H9 (cell line): ENCODE data around the gene RBM12. TPM values are rescaled to one million over a fixed set of nuclear protein-coding genes. Genes with fewer than 3 reads are reported as not detected.

Source experiments
- DNase-seq: peaks from one replicate; pipeline ENCODE4 v3.0.0-alpha.2; 2017
- H2AFZ ChIP-seq: one replicate; pipeline ENCODE4 v1.6.1; 2013; ENCODE audit warnings: mild to moderate bottlenecking, low read length, control low read depth, moderate library complexity
- H2AK5ac ChIP-seq: 2 replicates; pipeline ENCODE4 v1.6.1; 2013; ENCODE audit warnings: low read length, control low read depth, mixed read lengths; ENCODE audit not compliant: insufficient read length
- H2BK120ac ChIP-seq: one replicate; pipeline ENCODE4 v1.6.1; 2013; ENCODE audit warnings: low read depth, mild to moderate bottlenecking, low read length, control low read depth, inconsistent platforms; ENCODE audit not compliant: poor library complexity, severe bottlenecking
- H2BK12ac ChIP-seq: 2 replicates; pipeline ENCODE4 v1.6.1; 2013; ENCODE audit warnings: low read length, control low read depth, mixed read lengths, low read depth; ENCODE audit not compliant: insufficient read length
- H2BK15ac ChIP-seq: 2 replicates; pipeline ENCODE4 v1.6.1; 2013; ENCODE audit warnings: low read depth, low read length, control low read depth
- H2BK20ac ChIP-seq: one replicate; pipeline ENCODE4 v1.6.1; 2013; ENCODE audit warnings: low read depth, mild to moderate bottlenecking, low read length, control low read depth, inconsistent platforms; ENCODE audit not compliant: poor library complexity, severe bottlenecking
- H2BK5ac ChIP-seq: 2 replicates; pipeline ENCODE4 v1.6.1; 2013; ENCODE audit warnings: low read length, control low read depth, mixed read lengths; ENCODE audit not compliant: insufficient read length
- H3K14ac ChIP-seq: 2 replicates; pipeline ENCODE4 v1.6.1; 2013; ENCODE audit warnings: low read length, control low read depth; ENCODE audit not compliant: insufficient read depth
- H3K18ac ChIP-seq: 2 replicates; pipeline ENCODE4 v1.6.1; 2013; ENCODE audit warnings: low read depth, mild to moderate bottlenecking, mixed read lengths, low read length, control low read depth; ENCODE audit not compliant: insufficient read length
- H3K23ac ChIP-seq: 2 replicates; pipeline ENCODE4 v1.6.1; 2013; ENCODE audit warnings: low read length, control low read depth, mixed read lengths, low read depth; ENCODE audit not compliant: insufficient read length
- H3K23me2 ChIP-seq: 2 replicates; pipeline ENCODE4 v1.6.1; 2013; ENCODE audit warnings: low read depth, mild to moderate bottlenecking, mixed read lengths, low read length, control low read depth; ENCODE audit not compliant: insufficient read length, poor library complexity, severe bottlenecking
- H3K27ac ChIP-seq: 2 replicates; pipeline ENCODE4 v1.5.1; 2013; ENCODE audit warnings: low read length, control low read depth, mixed read lengths, low read depth; ENCODE audit not compliant: insufficient read length
- H3K27me3 ChIP-seq: 2 replicates; pipeline ENCODE4 v1.6.1; 2013; ENCODE audit warnings: low read length, control low read depth, inconsistent platforms; ENCODE audit not compliant: insufficient read depth
- H3K4ac ChIP-seq: 2 replicates; pipeline ENCODE4 v1.6.1; 2013; ENCODE audit warnings: low read depth, mild to moderate bottlenecking, control low read depth, inconsistent platforms, low read length, moderate library complexity
- H3K4me1 ChIP-seq: 2 replicates; pipeline ENCODE4 v1.6.1; 2013; ENCODE audit warnings: low read length, control low read depth, inconsistent platforms; ENCODE audit not compliant: insufficient read depth
- H3K4me2 ChIP-seq: 2 replicates; pipeline ENCODE4 v1.6.1; 2013; ENCODE audit warnings: low read length, control low read depth, mixed read lengths; ENCODE audit not compliant: insufficient read length, insufficient read depth
- H3K56ac ChIP-seq: 2 replicates; pipeline ENCODE4 v1.6.1; 2013; ENCODE audit warnings: low read depth, mild to moderate bottlenecking, mixed read lengths, low read length, control low read depth; ENCODE audit not compliant: insufficient read length
- H3K79me1 ChIP-seq: 2 replicates; pipeline ENCODE4 v1.6.1; 2013; ENCODE audit warnings: low read depth, mild to moderate bottlenecking, moderate library complexity, low read length, control low read depth, inconsistent platforms; ENCODE audit not compliant: insufficient read depth, poor library complexity, severe bottlenecking
- H3K79me2 ChIP-seq: 2 replicates; pipeline ENCODE4 v1.6.1; 2013; ENCODE audit warnings: low read length, control low read depth, inconsistent platforms; ENCODE audit not compliant: insufficient read depth
- H3K9ac ChIP-seq: 2 replicates; pipeline ENCODE4 v1.6.1; 2013; ENCODE audit warnings: low read length, control low read depth, mixed read lengths; ENCODE audit not compliant: insufficient read length; ENCODE audit errors: extremely low read depth
- H3K9me3 ChIP-seq: one replicate; pipeline ENCODE4 v1.6.1; 2013; ENCODE audit warnings: low read depth, low read length, inconsistent platforms; ENCODE audit not compliant: control insufficient read depth
- H3T11ph ChIP-seq: one replicate; pipeline ENCODE4 v1.6.1; 2013; ENCODE audit warnings: mild to moderate bottlenecking, low read length, control low read depth, inconsistent platforms
- H4K20me1 ChIP-seq: one replicate; pipeline ENCODE4 v1.6.1; 2013; ENCODE audit not compliant: control insufficient read depth, insufficient read length, insufficient read depth
- H4K5ac ChIP-seq: 2 replicates; pipeline ENCODE4 v1.6.1; 2013; ENCODE audit warnings: low read depth, mild to moderate bottlenecking, mixed read lengths, low read length, control low read depth; ENCODE audit not compliant: insufficient read length
- H4K8ac ChIP-seq: replicated peaks from 2 replicates; pipeline ENCODE4 v1.6.1; 2013; ENCODE audit warnings: low read length, control low read depth, mixed read lengths, low read depth; ENCODE audit not compliant: insufficient read length
- H4K91ac ChIP-seq: 2 replicates; pipeline ENCODE4 v1.6.1; 2013; ENCODE audit warnings: low read depth, mild to moderate bottlenecking, moderate library complexity, mixed read lengths, low read length, control low read depth; ENCODE audit not compliant: insufficient read length
- H3K27ac Mint-ChIP-seq, 3 experiments: 2 replicates in 2 of 3; 3 replicates in 1 of 3; pipeline ENCODE4 v1.8.0; 2020 to 2021; ENCODE audit warnings: mixed read lengths in 3 of 3, mild to moderate bottlenecking in 1 of 3, moderate library complexity in 1 of 3
- H3K27me3 Mint-ChIP-seq: 2 replicates; pipeline ENCODE4 v1.8.0; 2021; ENCODE audit warnings: low read depth, mild to moderate bottlenecking, moderate library complexity, mixed read lengths
- H3K36me3 Mint-ChIP-seq, 3 experiments: 2 replicates in 2 of 3; 3 replicates in 1 of 3; pipeline ENCODE4 v1.8.0; 2020 to 2021; ENCODE audit warnings: low read depth in 3 of 3, mixed read lengths in 3 of 3; ENCODE audit not compliant: insufficient read depth in 1 of 3
- H3K4me1 Mint-ChIP-seq, 2 experiments: 2 replicates each; pipeline ENCODE4 v1.8.0; 2020; ENCODE audit warnings: mixed read lengths in 2 of 2
- H3K4me3 Mint-ChIP-seq, 2 experiments: 2 replicates in 1 of 2; 3 replicates in 1 of 2; pipeline ENCODE4 v1.8.0; 2020 to 2021; ENCODE audit warnings: mild to moderate bottlenecking in 2 of 2, mixed read lengths in 2 of 2, moderate library complexity in 1 of 2
- H3K9me3 Mint-ChIP-seq, 2 experiments: 2 replicates in 1 of 2; 3 replicates in 1 of 2; pipeline ENCODE4 v1.8.0; 2020; ENCODE audit warnings: mild to moderate bottlenecking in 2 of 2, mixed read lengths in 2 of 2, moderate library complexity in 1 of 2
- WGBS: extraction: QIAGEN DNeasy Blood & Tissue Kit; methylation state at CpG from one replicate; pipeline ENCODE4 v1.1.7; 2013; ENCODE audit warnings: missing lambda C conversion rate, low lambda C conversion rate, mixed read lengths; ENCODE audit not compliant: insufficient read length; ENCODE audit errors: extremely low coverage; 5-methylcytosine and 5-hydroxymethylcytosine counted together
- total RNA-seq: library from RNA; stranded (reverse); gene quantifications from 2 replicates; pipeline ENCODE4 v1.2.1, GENCODE V29; 2021
- TF ChIP-seq, protein P1 (sequence below): fragments of 200-600 bp; sonication (generic); conservative IDR thresholded peaks from 3 replicates; pipeline ENCODE4 v1.8.0; 2021; ENCODE audit warnings: antibody characterized with exemption, mild to moderate bottlenecking

The RBM12 gene
- total RNA-seq, 1 experiment from 2014 or later: 260 TPM

DNA sequence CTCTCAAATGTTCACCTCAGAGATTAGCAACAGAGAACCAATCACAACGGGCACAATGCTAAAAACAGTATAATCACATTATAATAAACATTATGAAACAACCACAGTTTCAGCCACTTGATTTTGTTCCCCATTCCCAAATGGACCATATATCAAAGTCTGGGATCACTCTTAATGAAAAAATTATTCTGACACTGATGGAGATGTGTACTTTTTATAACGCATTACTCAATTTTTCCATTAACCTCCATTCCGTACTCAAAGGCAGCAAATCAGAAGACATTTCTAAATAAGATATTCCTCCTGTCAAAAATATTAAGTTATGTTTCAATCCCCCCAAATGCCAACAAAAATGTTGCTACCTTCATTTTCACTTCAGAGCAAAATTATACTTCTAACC, 2.8 kb downstream of the RBM12 start:
- Mint-ChIP-seq H3K9me3 (no peaks in the 10 kb centered on the region; a peak in 1 of 5 replicates), H3K27ac (no peak overlapping the region; a peak in 1 of 7 replicates), H3K4me3 (peak overlapping the region; percentile 96 to 99), H3K36me3 (peaks cover 2 to 7% (median 6%) of the 10 kb centered on the region in 3 experiments; a peak in 5 of 7 replicates), H3K27me3 (no peaks in the 10 kb centered on the region), H3K4me1 (peaks cover 44 to 48% of the 10 kb centered on the region in 2 experiments)
- no peak overlapping the region for H2AK5ac ChIP-seq
- no peak overlapping the region for H3K27ac ChIP-seq
- TF ChIP-seq, protein P1, sequence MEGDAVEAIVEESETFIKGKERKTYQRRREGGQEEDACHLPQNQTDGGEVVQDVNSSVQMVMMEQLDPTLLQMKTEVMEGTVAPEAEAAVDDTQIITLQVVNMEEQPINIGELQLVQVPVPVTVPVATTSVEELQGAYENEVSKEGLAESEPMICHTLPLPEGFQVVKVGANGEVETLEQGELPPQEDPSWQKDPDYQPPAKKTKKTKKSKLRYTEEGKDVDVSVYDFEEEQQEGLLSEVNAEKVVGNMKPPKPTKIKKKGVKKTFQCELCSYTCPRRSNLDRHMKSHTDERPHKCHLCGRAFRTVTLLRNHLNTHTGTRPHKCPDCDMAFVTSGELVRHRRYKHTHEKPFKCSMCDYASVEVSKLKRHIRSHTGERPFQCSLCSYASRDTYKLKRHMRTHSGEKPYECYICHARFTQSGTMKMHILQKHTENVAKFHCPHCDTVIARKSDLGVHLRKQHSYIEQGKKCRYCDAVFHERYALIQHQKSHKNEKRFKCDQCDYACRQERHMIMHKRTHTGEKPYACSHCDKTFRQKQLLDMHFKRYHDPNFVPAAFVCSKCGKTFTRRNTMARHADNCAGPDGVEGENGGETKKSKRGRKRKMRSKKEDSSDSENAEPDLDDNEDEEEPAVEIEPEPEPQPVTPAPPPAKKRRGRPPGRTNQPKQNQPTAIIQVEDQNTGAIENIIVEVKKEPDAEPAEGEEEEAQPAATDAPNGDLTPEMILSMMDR: no peak
- no peak overlapping the region for H2BK12ac ChIP-seq
- no peaks in the 10 kb centered on the region for H3K9me3 ChIP-seq
- no peaks in the 10 kb centered on the region; the same call in 1 of the 2 replicates for H3K4me1 ChIP-seq
- no peaks in the 10 kb centered on the region for H3K79me1 ChIP-seq
- no peak overlapping the region for H4K5ac ChIP-seq
- no peak overlapping the region for H2BK5ac ChIP-seq
- H3K4ac ChIP-seq: no peak overlapping the region
- H3K27me3 ChIP-seq: no peaks in the 10 kb centered on the region
- peak overlapping the region; percentile 37 for H3K4me2 ChIP-seq
- H3K79me2 ChIP-seq: peaks cover 63% of the 10 kb centered on the region
- no CpG with 5 or more reads among the region's 3 CpGs for WGBS
- no peak overlapping the region for H3K14ac ChIP-seq
- no peaks in the 10 kb centered on the region for H4K20me1 ChIP-seq
- no peak overlapping the region for H2BK15ac ChIP-seq
- no peak overlapping the region for H2AFZ ChIP-seq
- no peak for DNase-seq
- H4K91ac ChIP-seq: no peak overlapping the region
- H3K23ac ChIP-seq: no peak overlapping the region
- no peak overlapping the region for H2BK120ac ChIP-seq
- no peak overlapping the region for H3T11ph ChIP-seq
- H3K18ac ChIP-seq: no peak overlapping the region
- no peak overlapping the region for H4K8ac ChIP-seq
- no peak overlapping the region for H2BK20ac ChIP-seq
- peak overlapping the region; percentile 18 for H3K9ac ChIP-seq
- H3K56ac ChIP-seq: no peak overlapping the region
- peaks cover 9% of the 10 kb centered on the region for H3K23me2 ChIP-seq
